Measurements from ENCODE around the gene SDF2L1. TPM values are rescaled to one million over a fixed set of nuclear protein-coding genes. Genes with fewer than 3 reads are reported as not detected.

The SDF2L1 gene
- polyA plus RNA-seq, 3 donors, result 31.7 to 46.2 (median 44.7) TPM

GRCh38 chr22:21632931-21633330 is 9.2 kb upstream of the SDF2L1 start:
- H3K4me2 ChIP-seq (replicated peaks; ENCODE audit: extremely low read depth, low read length, poor library complexity, severe bottlenecking), result no peak overlapping the region
- H3K36me3 Mint-ChIP-seq, result peaks cover 5% of the 10 kb centered on the region in 2 donors
- H3K4me3 ChIP-seq (replicated peaks in 1 of 3; ENCODE audit: low read depth in 2 of 3, low read length in 3 of 3), result no peak overlapping the region
- H3K9me3 Mint-ChIP-seq, result peaks cover 0 to 8% (median 3%) of the 10 kb centered on the region in 7 donors
- H3K4me1 Mint-ChIP-seq, result peaks cover 9% of the 10 kb centered on the region
- no peaks in the 10 kb centered on the region for H3K27me3 ChIP-seq (ENCODE audit: control insufficient read depth in 2 of 2, insufficient read depth in 2 of 2, low read length in 2 of 2)
- H3K4me1 ChIP-seq (ENCODE audit: control insufficient read depth in 1 of 2, insufficient read depth in 2 of 2, low read length in 2 of 2), result peaks cover 11 to 22% of the 10 kb centered on the region in 2 donors
- no peak overlapping the region for H2AFZ ChIP-seq (ENCODE audit: insufficient read depth, low read depth, low read length, poor library complexity, severe bottlenecking)
- H3K36me3 ChIP-seq (replicated peaks in 1 of 2; ENCODE audit: control insufficient read depth in 1 of 2, insufficient read depth in 2 of 2, low read length in 2 of 2), result peaks cover 5% of the 10 kb centered on the region in 2 donors
- TF ChIP-seq CTCF (IDR thresholded peaks at IDR 0.05), result no peak
- peaks cover 0 to 2% (median 1%) of the 10 kb centered on the region in 3 donors for H3K27me3 Mint-ChIP-seq (ENCODE audit: low read depth in 3 of 3)
- no peak overlapping the region for H3K27ac ChIP-seq (ENCODE audit: low read depth in 1 of 2, low read length in 2 of 2)
- intact Hi-C loops (cut with micrococcal nuclease), result no loop called here
- H3K9ac ChIP-seq (ENCODE audit: insufficient read depth, low read length, poor library complexity, severe bottlenecking), result no peak overlapping the region
- peaks cover 19% of the 10 kb centered on the region for H3K79me2 ChIP-seq (ENCODE audit: insufficient read depth, low read length)
- DNase-seq, result no peak
- peaks cover 0 to 6% of the 10 kb centered on the region in 2 donors for H3K9me3 ChIP-seq (replicated peaks in 1 of 2; ENCODE audit: control insufficient read depth in 1 of 2, insufficient read depth in 1 of 2, low read length in 2 of 2)
- no peak overlapping the region for H3K4me3 Mint-ChIP-seq
- WGBS (ENCODE audit: insufficient coverage), result 98% methylated on average over 16 of the region's 18 CpGs
- peaks cover 16% of the 10 kb centered on the region for H4K20me1 ChIP-seq (ENCODE audit: insufficient read depth, low read length)
- H3K27ac Mint-ChIP-seq, result peak overlapping the region in 1 of 7 donors; percentile 66

GRCh38 chr22:21633481-21633880 is 8.6 kb upstream of the SDF2L1 start:
- Histone ChIP-seq H3K4me3 (replicated peaks in 1 of 3; ENCODE audit: low read depth in 2 of 3, low read length in 3 of 3) (no peak overlapping the region), H3K36me3 (replicated peaks in 1 of 2; ENCODE audit: control insufficient read depth in 1 of 2, insufficient read depth in 2 of 2, low read length in 2 of 2) (no peaks in the 10 kb centered on the region), H3K79me2 (ENCODE audit: insufficient read depth, low read length) (peaks cover 14% of the 10 kb centered on the region), H4K20me1 (ENCODE audit: insufficient read depth, low read length) (peaks cover 11% of the 10 kb centered on the region), H3K9me3 (replicated peaks in 1 of 2; ENCODE audit: control insufficient read depth in 1 of 2, insufficient read depth in 1 of 2, low read length in 2 of 2) (peaks cover 0 to 6% of the 10 kb centered on the region in 2 donors), H2AFZ (ENCODE audit: insufficient read depth, low read depth, low read length, poor library complexity, severe bottlenecking) (no peak overlapping the region), H3K27me3 (ENCODE audit: control insufficient read depth in 2 of 2, insufficient read depth in 2 of 2, low read length in 2 of 2) (no peaks in the 10 kb centered on the region), H3K9ac (ENCODE audit: insufficient read depth, low read length, poor library complexity, severe bottlenecking) (no peak overlapping the region), H3K4me1 (ENCODE audit: control insufficient read depth in 1 of 2, insufficient read depth in 2 of 2, low read length in 2 of 2) (peaks cover 6 to 17% of the 10 kb centered on the region in 2 donors), H3K4me2 (replicated peaks; ENCODE audit: extremely low read depth, low read length, poor library complexity, severe bottlenecking) (no peak overlapping the region), H3K27ac (ENCODE audit: low read depth in 1 of 2, low read length in 2 of 2) (no peak overlapping the region)
- Mint-ChIP-seq H3K27me3 (ENCODE audit: low read depth in 3 of 3) (peaks cover 0 to 2% (median 1%) of the 10 kb centered on the region in 3 donors), H3K36me3 (no peaks in the 10 kb centered on the region), H3K9me3 (peaks cover 0 to 8% (median 3%) of the 10 kb centered on the region in 7 donors), H3K4me3 (no peak overlapping the region), H3K4me1 (peaks cover 4% of the 10 kb centered on the region), H3K27ac (no peak overlapping the region)
- no peak for DNase-seq
- WGBS (ENCODE audit: insufficient coverage), result 96% methylated on average over 3 of the region's 4 CpGs
- TF ChIP-seq CTCF (IDR thresholded peaks at IDR 0.05), result no peak
- intact Hi-C loops (cut with micrococcal nuclease), result no loop called here

Data from CD14-positive monocyte (primary cell).